Ishikawa (cell line): ENCODE data around the gene STXBP4.

ENCODE experiments used
- CEBPB ChIP-seq: IDR thresholded peaks from 2 replicates; pipeline ENCODE4 v1.6.1; 2012
- EP300 ChIP-seq: IDR thresholded peaks from 2 replicates; pipeline ENCODE4 v1.6.1; 2012; ENCODE audit warnings: borderline replicate concordance
- TF ChIP-seq, protein P1 (sequence below): IDR thresholded peaks from 2 replicates; pipeline ENCODE4 v1.6.1; 2012

GRCh38 chr17:55059724-55060123 is 91.2 kb downstream of the STXBP4 start:
- TF ChIP-seq, protein P1, sequence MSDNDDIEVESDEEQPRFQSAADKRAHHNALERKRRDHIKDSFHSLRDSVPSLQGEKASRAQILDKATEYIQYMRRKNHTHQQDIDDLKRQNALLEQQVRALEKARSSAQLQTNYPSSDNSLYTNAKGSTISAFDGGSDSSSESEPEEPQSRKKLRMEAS, result no peak
- TF ChIP-seq CEBPB (no peak), EP300 (no peak)
